Fibroblast of lung (primary cell): ENCODE results near the gene PTGFRN. TPM values are rescaled to one million over a fixed set of nuclear protein-coding genes. Genes with fewer than 3 reads are reported as not detected.

Experiments used
- DNase-seq, 2 donors: peaks; one replicate each; pipeline versions ENCODE4 v3.0.0 to v3.0.0-alpha.2; 2010; ENCODE audit warnings: low read depth in 2 of 2
- H2AFZ ChIP-seq: 2 replicates; pipeline ENCODE4 v1.5.1; 2012; ENCODE audit warnings: low read length, control low read depth, inconsistent platforms
- H3K27ac ChIP-seq: 2 replicates; pipeline ENCODE4 v1.5.1; 2011; ENCODE audit warnings: low read length, control low read depth; ENCODE audit not compliant: insufficient read depth
- H3K27me3 ChIP-seq: 2 replicates; pipeline ENCODE4 v1.5.1; 2011; ENCODE audit warnings: mild to moderate bottlenecking, low read length; ENCODE audit not compliant: control insufficient read depth, insufficient read depth
- H3K36me3 ChIP-seq: 2 replicates; pipeline ENCODE4 v1.5.1; 2011; ENCODE audit warnings: low read length; ENCODE audit not compliant: control insufficient read depth, insufficient read depth
- H3K4me1 ChIP-seq: 2 replicates; pipeline ENCODE4 v1.5.1; 2011; ENCODE audit warnings: low read length; ENCODE audit not compliant: control insufficient read depth, insufficient read depth; ENCODE audit errors: extremely low read depth
- H3K4me2 ChIP-seq: 2 replicates; pipeline ENCODE4 v1.5.1; 2011; ENCODE audit warnings: low read length, control low read depth; ENCODE audit not compliant: insufficient read depth; ENCODE audit errors: extremely low read depth
- H3K4me3 ChIP-seq, 4 experiments: fragments of 200-600 bp in 1 of 4; sonication (generic) in 1 of 4; replicated peaks in 1 of 4; 2 replicates each; pipeline ENCODE4 v1.5.1; 2011 to 2016; ENCODE audit warnings: low read length in 4 of 4, low read depth in 3 of 4, mild to moderate bottlenecking in 3 of 4, control low read depth in 2 of 4, inconsistent platforms in 1 of 4, mixed read lengths in 1 of 4; ENCODE audit not compliant: insufficient read depth in 1 of 4; ENCODE audit errors: control extremely low read depth in 1 of 4
- H3K79me2 ChIP-seq: 2 replicates; pipeline ENCODE4 v1.5.1; 2012; ENCODE audit warnings: mild to moderate bottlenecking, low read length, inconsistent platforms; ENCODE audit not compliant: control insufficient read depth, insufficient read depth
- H3K9ac ChIP-seq: 2 replicates; pipeline ENCODE4 v1.5.1; 2011; ENCODE audit warnings: mild to moderate bottlenecking, low read length, control low read depth; ENCODE audit not compliant: insufficient read depth
- H3K9me3 ChIP-seq: 2 replicates; pipeline ENCODE4 v1.5.1; 2012; ENCODE audit warnings: low read depth, low read length; ENCODE audit not compliant: control insufficient read depth, insufficient read depth
- H4K20me1 ChIP-seq: 2 replicates; pipeline ENCODE4 v1.5.1; 2011; ENCODE audit warnings: low read length; ENCODE audit not compliant: control insufficient read depth, insufficient read depth; ENCODE audit errors: extremely low read depth
- CTCF ChIP-seq, 2 donors: IDR thresholded peaks in 1 of 2; conservative IDR thresholded peaks in 1 of 2; 1 replicate in 1 of 2; 2 replicates in 1 of 2; pipeline ENCODE4 v1.5.1; 2011 to 2012; ENCODE audit warnings: low read length in 2 of 2, control low read depth in 1 of 2, inconsistent platforms in 1 of 2, low read depth in 1 of 2, mild to moderate bottlenecking in 1 of 2
- EZH2 ChIP-seq: IDR thresholded peaks from 2 replicates; pipeline ENCODE4 v1.5.1; 2012; ENCODE audit warnings: low read length, control low read depth, mild to moderate bottlenecking; ENCODE audit errors: missing control alignments
- polyA plus RNA-seq, 2 donors: library from polyadenylated mRNA; depleted of rRNA in 1 of 2; stranded (reverse) in 1 of 2; unstranded in 1 of 2; fragments of >200 nt; gene quantifications; 2 replicates each; pipeline ENCODE4 v1.2.1, GENCODE V29; 2011 to 2012; ENCODE audit warnings: missing spikeins in 1 of 2
- total RNA-seq: library from RNA; depleted of rRNA; stranded (reverse); fragments of >200 nt; gene quantifications from 2 replicates; pipeline ENCODE4 v1.2.1, GENCODE V29; 2014

PTGFRN gene
- total and polyA plus RNA-seq, 2 donors (not counting 1 experiment from before 2014, with no cell fraction given), result 0.72 to 1.2 TPM

- Histone ChIP-seq H2AFZ (no peak overlapping the region), H3K9ac (no peak overlapping the region), H3K9me3 (no peaks in the 10 kb centered on the region), H3K27me3 (no peaks in the 10 kb centered on the region), H3K36me3 (no peaks in the 10 kb centered on the region), H3K79me2 (no peaks in the 10 kb centered on the region), H3K4me1 (no peaks in the 10 kb centered on the region), H3K4me2 (no peak overlapping the region), H4K20me1 (no peaks in the 10 kb centered on the region), H3K27ac (no peak overlapping the region), H3K4me3 (no peak overlapping the region)
- no peak for TF ChIP-seq EZH2
- TF ChIP-seq CTCF (conservative IDR thresholded peaks at IDR 0.05 in 1 of 2, IDR thresholded peaks at IDR 0.05 in 1 of 2; ENCODE audit: low read depth in 1 of 2, low read length in 2 of 2), result no peak
- DNase-seq, result no peak
These were observed 20.3 kb upstream of the PTGFRN start for GRCh38 chr1:116889380-116889779.

GRCh38 chr1:116891396-116892079 is 18.2 kb upstream of the PTGFRN start:
- no peaks in the 10 kb centered on the region for H3K79me2 ChIP-seq
- H3K36me3 ChIP-seq, result no peaks in the 10 kb centered on the region
- no peak overlapping the region for H3K4me2 ChIP-seq
- no peak overlapping the region for H3K9ac ChIP-seq
- no peaks in the 10 kb centered on the region for H4K20me1 ChIP-seq
- no peaks in the 10 kb centered on the region for H3K9me3 ChIP-seq
- TF ChIP-seq EZH2, result no peak
- H2AFZ ChIP-seq, result no peak overlapping the region
- no peak for DNase-seq
- no peaks in the 10 kb centered on the region for H3K27me3 ChIP-seq
- no peak overlapping the region for H3K27ac ChIP-seq
- no peaks in the 10 kb centered on the region for H3K4me1 ChIP-seq
- H3K4me3 ChIP-seq, result no peak overlapping the region

GRCh38 chr1:116895073-116895472 is 14.6 kb upstream of the PTGFRN start:
- Histone ChIP-seq H3K36me3 (no peaks in the 10 kb centered on the region), H3K4me3 (no peak overlapping the region), H3K4me2 (no peak overlapping the region), H3K27ac (no peak overlapping the region), H3K27me3 (no peaks in the 10 kb centered on the region), H3K79me2 (no peaks in the 10 kb centered on the region), H3K9me3 (no peaks in the 10 kb centered on the region), H3K4me1 (no peaks in the 10 kb centered on the region), H2AFZ (no peak overlapping the region), H3K9ac (no peak overlapping the region), H4K20me1 (no peaks in the 10 kb centered on the region)
- TF ChIP-seq EZH2, result no peak
- TF ChIP-seq CTCF (conservative IDR thresholded peaks at IDR 0.05 in 1 of 2, IDR thresholded peaks at IDR 0.05 in 1 of 2; ENCODE audit: low read depth in 1 of 2, low read length in 2 of 2), result no peak
- no peak for DNase-seq
